Suprapubic skin (tissue), 4 donors: ENCODE measurements around the gene C16orf89.

Experiments
- POLR2A ChIP-seq, 2 donors: fragments of 450-650 bp; IDR thresholded peaks; one replicate each; pipeline ENCODE4 v1.6.1; 2017; ENCODE audit warnings: antibody characterized with exemption in 2 of 2, mild to moderate bottlenecking in 2 of 2, moderate library complexity in 2 of 2
- POLR2AphosphoS5 ChIP-seq, 3 donors: sonication (generic); formaldehyde crosslinking; IDR thresholded peaks; one replicate each; pipeline ENCODE4 v1.6.1; 2017; ENCODE audit warnings: antibody characterized with exemption in 3 of 3
- TF ChIP-seq, protein P1 (sequence below), 2 donors: fragments of 200-600 bp in 1 of 2; fragments of 450-650 bp in 1 of 2; sonication (generic) in 1 of 2; IDR thresholded peaks; one replicate each; pipeline ENCODE4 v1.5.1; 2016 to 2019; ENCODE audit warnings: antibody characterized with exemption in 2 of 2, mild to moderate bottlenecking in 1 of 2, moderate library complexity in 1 of 2

DNA sequence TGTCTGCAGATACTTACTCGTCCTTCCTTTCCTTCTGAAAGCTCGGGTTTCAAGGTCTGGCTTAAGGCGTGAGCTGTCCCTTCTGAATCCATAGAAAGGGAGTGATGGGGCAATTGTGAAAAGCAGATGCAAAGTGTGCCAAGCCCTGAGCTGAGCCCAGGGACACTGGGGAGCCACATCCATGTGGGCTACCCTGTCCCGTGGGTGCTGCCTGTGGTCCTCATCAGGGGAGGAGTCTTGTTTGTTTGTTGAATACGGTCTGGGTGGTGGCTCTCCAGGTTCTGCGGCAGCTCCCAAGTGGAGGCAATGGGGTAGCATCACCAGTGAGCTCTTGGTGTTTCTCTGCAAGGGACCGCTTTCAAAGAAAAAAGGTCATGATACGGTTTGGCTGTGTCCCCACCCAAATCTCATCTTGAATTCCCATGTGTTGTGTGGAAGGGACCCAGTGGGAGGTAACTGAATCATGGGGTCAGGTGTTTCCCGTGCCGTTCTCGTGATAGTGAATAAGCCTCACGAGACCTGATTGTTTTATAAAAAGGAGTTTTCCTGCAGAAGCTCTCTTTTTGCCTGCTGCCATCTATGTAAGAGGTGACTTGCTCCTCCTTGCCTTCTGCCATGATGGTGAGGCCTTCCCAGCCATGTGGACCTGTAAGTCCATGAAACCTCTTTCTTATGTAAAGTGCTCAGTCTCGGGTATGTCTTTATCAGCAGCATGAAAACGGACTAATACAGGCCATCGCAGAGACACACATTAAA is 4.9 kb upstream of the C16orf89 start:
- no peak for TF ChIP-seq POLR2A (IDR thresholded peaks at IDR 0.05)
- no peak for TF ChIP-seq POLR2AphosphoS5 (IDR thresholded peaks at IDR 0.05)
- TF ChIP-seq, protein P1, sequence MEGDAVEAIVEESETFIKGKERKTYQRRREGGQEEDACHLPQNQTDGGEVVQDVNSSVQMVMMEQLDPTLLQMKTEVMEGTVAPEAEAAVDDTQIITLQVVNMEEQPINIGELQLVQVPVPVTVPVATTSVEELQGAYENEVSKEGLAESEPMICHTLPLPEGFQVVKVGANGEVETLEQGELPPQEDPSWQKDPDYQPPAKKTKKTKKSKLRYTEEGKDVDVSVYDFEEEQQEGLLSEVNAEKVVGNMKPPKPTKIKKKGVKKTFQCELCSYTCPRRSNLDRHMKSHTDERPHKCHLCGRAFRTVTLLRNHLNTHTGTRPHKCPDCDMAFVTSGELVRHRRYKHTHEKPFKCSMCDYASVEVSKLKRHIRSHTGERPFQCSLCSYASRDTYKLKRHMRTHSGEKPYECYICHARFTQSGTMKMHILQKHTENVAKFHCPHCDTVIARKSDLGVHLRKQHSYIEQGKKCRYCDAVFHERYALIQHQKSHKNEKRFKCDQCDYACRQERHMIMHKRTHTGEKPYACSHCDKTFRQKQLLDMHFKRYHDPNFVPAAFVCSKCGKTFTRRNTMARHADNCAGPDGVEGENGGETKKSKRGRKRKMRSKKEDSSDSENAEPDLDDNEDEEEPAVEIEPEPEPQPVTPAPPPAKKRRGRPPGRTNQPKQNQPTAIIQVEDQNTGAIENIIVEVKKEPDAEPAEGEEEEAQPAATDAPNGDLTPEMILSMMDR (IDR thresholded peaks at IDR 0.05): no peak
